ENCODE measurements around the gene CNIH1. TPM values are rescaled to one million over a fixed set of nuclear protein-coding genes. Genes with fewer than 3 reads are reported as not detected.
"Not testable (repeated sequence)": the region's sequence is repeated elsewhere in the genome, so short reads cannot be mapped to it uniquely, and the experiment has no call there.

CNIH1 gene
- total RNA-seq, 1 donor from 2014 or later: 92.9 TPM

- no peak for DNase-seq (ENCODE audit: low spot score)
Measured at GRCh38 chr14:54383835-54384234, 57.3 kb downstream of the CNIH1 start.

GRCh38 chr14:54381821-54382220 is 59.4 kb downstream of the CNIH1 start:
- no peak for DNase-seq (ENCODE audit: low spot score)

- not testable (repeated sequence) for DNase-seq (ENCODE audit: low spot score)
Measured at GRCh38 chr14:54380558-54380957, 60.6 kb downstream of the CNIH1 start.

- DNase-seq (ENCODE audit: low spot score): not testable (repeated sequence)
Measured at GRCh38 chr14:54378893-54379292, 62.3 kb downstream of the CNIH1 start.

GRCh38 chr14:54377501-54377900 is 63.7 kb downstream of the CNIH1 start:
- no peak for DNase-seq (ENCODE audit: low spot score)

- no peak for DNase-seq (ENCODE audit: low spot score)
Measured at GRCh38 chr14:54374117-54374884, 66.9 kb downstream of the CNIH1 start.

Other genes starting within 250 kb of the CNIH1 start
- gene CDKN3, start 44.4 kb downstream of the CNIH1 start, total RNA-seq: 2.4 TPM
- gene GMFB, start 47.6 kb upstream of the CNIH1 start, total RNA-seq: 35.9 TPM
- gene CGRRF1, start 68.5 kb upstream of the CNIH1 start, total RNA-seq: 17.2 TPM
- gene SAMD4A, start 125.8 kb upstream of the CNIH1 start, total RNA-seq: 56.6 TPM

Data from ureter (tissue), 1 donor.